ENCODE results near the gene PTK6.

PTK6 gene

GRCh38 chr20:63501818-63502670 is 35.1 kb downstream of the PTK6 start (continued):
- peak; percentile 26; the same call in 1 of the 2 replicates for TF ChIP-seq ZNF394 (tag by site-specific recombination; IDR thresholded peaks at IDR 0.05; ENCODE audit: borderline replicate concordance)
- no peak for TF ChIP-seq ZNF146 (tag by site-specific recombination; IDR thresholded peaks at IDR 0.05)
- no peak for TF ChIP-seq ZNF449 (tag by site-specific recombination; IDR thresholded peaks at IDR 0.05)
- no peak for TF ChIP-seq ZNF211 (tag by site-specific recombination; IDR thresholded peaks at IDR 0.05; ENCODE audit: low read depth)
- peak; percentile 77 for TF ChIP-seq ZBTB10 (tag by site-specific recombination; IDR thresholded peaks at IDR 0.05)
- TF ChIP-seq PRDM4 (tag by site-specific recombination; IDR thresholded peaks at IDR 0.05) = no peak
- peak; percentile 56 for TF ChIP-seq SP2 (tag by site-specific recombination; IDR thresholded peaks at IDR 0.05)
- peak; percentile 41; the same call in 1 of the 2 replicates for TF ChIP-seq ZNF423 (tag by site-specific recombination; IDR thresholded peaks at IDR 0.05)
- no peak for TF ChIP-seq ZNF24 (tag by site-specific recombination; IDR thresholded peaks at IDR 0.05)
- TF ChIP-seq ZNF23 (tag by site-specific recombination; IDR thresholded peaks at IDR 0.05; ENCODE audit: borderline replicate concordance) = no peak
- no peak for TF ChIP-seq ZNF362 (tag by site-specific recombination; IDR thresholded peaks at IDR 0.05)
- TF ChIP-seq ZBTB11 (tag by site-specific recombination; conservative IDR thresholded peaks at IDR 0.05; ENCODE audit: low read depth) = no peak
- TF ChIP-seq ZBTB8A (tag by site-specific recombination; IDR thresholded peaks at IDR 0.05) = peak; percentile 50
- TF ChIP-seq KLF9 (tag by site-specific recombination; IDR thresholded peaks at IDR 0.05; ENCODE audit: low read depth) = peak; percentile 18; the same call in 1 of the 2 replicates
- peak; percentile 57 for TF ChIP-seq BCL11A (tag by site-specific recombination; IDR thresholded peaks at IDR 0.05; ENCODE audit: low read depth)
- TF ChIP-seq ZNF785 (tag by site-specific recombination; IDR thresholded peaks at IDR 0.05) = no peak
- no peak for TF ChIP-seq ZSCAN23 (tag by site-specific recombination; IDR thresholded peaks at IDR 0.05)
- no peak for TF ChIP-seq OVOL3 (tag by site-specific recombination; IDR thresholded peaks at IDR 0.05)
- no peak for TF ChIP-seq ZFP41 (tag by site-specific recombination; IDR thresholded peaks at IDR 0.05; ENCODE audit: borderline replicate concordance)
- TF ChIP-seq TCF7L2 (IDR thresholded peaks at IDR 0.05; ENCODE audit: borderline replicate concordance, low read depth, low read length) = no peak
- peak; percentile 75 for TF ChIP-seq ZBTB21 (tag by site-specific recombination; IDR thresholded peaks at IDR 0.05)
- peak; percentile 50; the same call in 1 of the 2 replicates for TF ChIP-seq KLF8 (tag by site-specific recombination; IDR thresholded peaks at IDR 0.05)
- no peak for TF ChIP-seq ZNF626 (tag by site-specific recombination; IDR thresholded peaks at IDR 0.05)
- no peak for TF ChIP-seq SALL2 (tag by site-specific recombination; IDR thresholded peaks at IDR 0.05; ENCODE audit: borderline replicate concordance)
- TF ChIP-seq SCRT1 (tag by site-specific recombination; IDR thresholded peaks at IDR 0.05; ENCODE audit: borderline replicate concordance) = peak; percentile 81; the same call in 1 of the 2 replicates
- TF ChIP-seq ZNF37A (tag by site-specific recombination; IDR thresholded peaks at IDR 0.05) = no peak
- TF ChIP-seq ZNF658 (tag by site-specific recombination; IDR thresholded peaks at IDR 0.05) = no peak
- no peak for TF ChIP-seq ZNF155 (tag by site-specific recombination; IDR thresholded peaks at IDR 0.05)
- TF ChIP-seq ZNF629 (tag by site-specific recombination; IDR thresholded peaks at IDR 0.05) = peak; percentile 81

Measured in HEK293 (cell line).